ENCODE data around the gene TAPT1.

The TAPT1 gene

GRCh38 chr4:16243285-16243684 is 17.0 kb upstream of the TAPT1 start:
- DNase-seq, result no peak

- DNase-seq, result no peak
These were observed 14.0 kb upstream of the TAPT1 start for GRCh38 chr4:16240300-16240699.

GRCh38 chr4:16239086-16239485 is 12.8 kb upstream of the TAPT1 start:
- no peak for DNase-seq

- DNase-seq, result no peak
These were observed 12.1 kb upstream of the TAPT1 start for GRCh38 chr4:16238327-16238726.

- DNase-seq, result no peak
These were observed 11.4 kb upstream of the TAPT1 start for GRCh38 chr4:16237715-16238114.

- DNase-seq, result no peak
These were observed 10.2 kb upstream of the TAPT1 start for GRCh38 chr4:16236402-16237023.

GRCh38 chr4:16235209-16235608 is 8.9 kb upstream of the TAPT1 start:
- DNase-seq, result no peak

GRCh38 chr4:16233569-16234177 is 7.4 kb upstream of the TAPT1 start:
- DNase-seq, result no peak

GRCh38 chr4:16231570-16232245 is 5.4 kb upstream of the TAPT1 start:
- DNase-seq, result no peak

- no peak for DNase-seq
These were observed 4.0 kb upstream of the TAPT1 start for GRCh38 chr4:16230308-16230707.

GRCh38 chr4:16229604-16230003 is 3.3 kb upstream of the TAPT1 start:
- DNase-seq, result no peak

GRCh38 chr4:16227462-16227868 is 1.2 kb upstream of the TAPT1 start:
- DNase-seq, result no peak

GRCh38 chr4:16226816-16227461 is 668 bp upstream of the TAPT1 start:
- DNase-seq, result peak; percentile 17

GRCh38 chr4:16225167-16225862 is 956 bp downstream of the TAPT1 start:
- peak; percentile 34 for DNase-seq

- no peak for DNase-seq
These were observed 1.8 kb downstream of the TAPT1 start for GRCh38 chr4:16224264-16225166.

GRCh38 chr4:16222957-16223527 is 3.2 kb downstream of the TAPT1 start:
- no peak for DNase-seq

GRCh38 chr4:16218950-16219349 is 7.3 kb downstream of the TAPT1 start:
- DNase-seq, result no peak

- no peak for DNase-seq
These were observed 8.8 kb downstream of the TAPT1 start for GRCh38 chr4:16217300-16218051.

GRCh38 chr4:16213121-16213520 is 13.2 kb downstream of the TAPT1 start:
- no peak for DNase-seq

- no peak for DNase-seq
These were observed 14.0 kb downstream of the TAPT1 start for GRCh38 chr4:16212138-16212782.

- no peak for DNase-seq
These were observed 18.9 kb downstream of the TAPT1 start for GRCh38 chr4:16207409-16207808.
